GM19372 (cell line): ENCODE results near the gene COX5B.
"Not testable (repeated sequence)": the region's sequence is repeated elsewhere in the genome, so short reads cannot be mapped to it uniquely, and the experiment has no call there.

Source experiments
- ATAC-seq: cut with Tn5 transposase; IDR thresholded peaks from one replicate; pipeline ENCODE4 v1.9.1; 2021; ENCODE audit warnings: mild to moderate bottlenecking, low read depth, moderate library complexity; ENCODE audit not compliant: unreplicated experiment

COX5B gene

DNA sequence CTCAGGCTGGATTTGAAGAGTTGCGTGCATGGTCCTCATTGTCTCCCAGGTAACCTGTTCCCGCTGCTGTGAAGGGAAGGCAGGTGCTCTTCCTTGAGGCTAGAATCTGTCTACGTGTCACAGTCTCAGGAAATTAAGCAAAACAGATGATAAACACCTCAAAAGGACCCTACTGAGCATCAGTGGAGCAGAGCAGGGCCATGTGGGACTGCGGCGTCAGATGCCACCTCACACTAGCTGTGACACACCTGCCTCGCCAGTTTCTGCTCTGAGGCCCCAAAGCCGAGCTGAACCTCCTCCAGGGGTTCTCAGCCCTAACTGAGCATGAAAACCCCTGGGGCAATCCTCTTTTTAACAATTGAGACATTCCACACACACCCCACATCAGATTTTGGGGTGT lies 25.7 kb downstream of the COX5B start:
- ATAC-seq: no peak

DNA sequence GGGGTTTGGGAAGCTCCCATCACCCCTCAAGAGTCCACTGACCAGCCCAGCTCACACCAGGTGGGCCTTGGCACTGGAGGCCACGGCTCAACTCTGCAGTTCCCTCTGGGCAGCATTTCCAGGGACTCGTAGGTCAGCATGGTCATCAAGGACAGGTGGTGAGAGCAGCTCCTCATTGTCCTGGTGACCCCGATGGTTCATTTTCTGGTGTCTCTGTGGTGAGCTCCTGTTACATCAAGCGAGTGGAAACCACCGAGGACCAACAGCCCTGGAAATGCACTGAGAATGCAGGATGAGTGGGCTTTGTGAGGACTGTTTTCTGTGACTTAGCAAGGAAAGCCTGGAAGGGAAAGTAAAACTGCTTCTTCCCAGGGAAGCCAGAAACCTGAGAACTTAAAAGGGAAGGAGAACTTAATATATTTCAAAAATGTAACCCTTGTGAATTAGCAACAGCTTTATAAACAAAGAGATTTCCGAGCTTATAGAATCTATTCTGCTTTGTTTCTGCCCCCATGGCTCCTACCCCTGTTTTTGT lies 26.8 kb downstream of the COX5B start:
- not testable (repeated sequence) for ATAC-seq

DNA sequence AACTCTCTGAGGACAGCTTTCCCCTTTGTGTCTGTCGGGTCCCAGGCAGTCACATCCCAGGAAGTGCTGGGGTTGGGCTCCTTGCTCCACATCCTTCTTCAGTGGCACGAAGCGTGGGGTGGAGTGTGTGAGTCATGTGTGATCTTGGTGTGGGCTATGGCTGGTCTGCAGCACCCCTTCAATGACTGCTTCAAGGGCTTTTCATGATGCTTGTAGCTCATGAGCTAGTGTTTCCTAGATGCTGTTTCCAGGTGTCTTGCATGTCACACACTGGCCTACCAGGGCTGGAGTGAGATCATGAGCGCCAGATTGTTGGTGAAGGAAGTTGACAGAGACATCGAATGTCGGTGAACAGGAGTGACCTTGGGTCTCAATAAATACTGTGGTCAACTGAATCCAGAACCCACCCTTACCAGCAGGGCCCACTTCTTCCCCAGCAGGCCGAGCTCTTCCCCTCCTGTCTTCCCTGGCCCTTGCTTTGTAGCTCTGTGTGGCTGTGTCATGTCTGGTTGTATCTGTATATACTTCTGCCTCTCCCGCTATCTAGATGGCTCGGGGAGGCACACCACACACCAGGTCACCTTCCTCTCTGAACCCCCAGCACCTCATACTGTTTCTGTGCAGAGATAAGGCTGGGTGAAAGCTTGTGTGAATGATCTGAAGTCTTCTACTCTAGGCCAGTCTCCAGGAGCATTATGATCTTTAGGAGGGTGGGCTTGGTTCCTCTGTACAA lies 27.5 kb downstream of the COX5B start:
- no peak for ATAC-seq

DNA sequence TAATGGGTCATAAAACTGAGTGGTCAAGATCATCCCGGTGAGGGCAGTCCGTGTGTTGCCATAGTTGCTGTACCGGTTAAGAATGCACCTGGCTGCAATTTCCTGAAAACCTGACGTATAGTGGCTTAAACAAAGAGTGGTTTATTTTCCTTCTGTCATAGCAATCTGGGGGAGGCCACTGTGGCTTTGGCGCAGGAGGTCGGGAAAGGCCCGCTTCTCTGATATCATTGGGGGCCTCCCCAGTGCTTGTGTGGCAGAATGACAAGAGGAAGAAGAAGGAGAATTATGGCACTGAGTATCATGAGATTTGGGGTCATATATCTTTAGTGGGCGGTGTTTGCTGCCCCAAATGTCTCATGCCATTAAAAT lies 28.0 kb downstream of the COX5B start:
- ATAC-seq: no peak

DNA sequence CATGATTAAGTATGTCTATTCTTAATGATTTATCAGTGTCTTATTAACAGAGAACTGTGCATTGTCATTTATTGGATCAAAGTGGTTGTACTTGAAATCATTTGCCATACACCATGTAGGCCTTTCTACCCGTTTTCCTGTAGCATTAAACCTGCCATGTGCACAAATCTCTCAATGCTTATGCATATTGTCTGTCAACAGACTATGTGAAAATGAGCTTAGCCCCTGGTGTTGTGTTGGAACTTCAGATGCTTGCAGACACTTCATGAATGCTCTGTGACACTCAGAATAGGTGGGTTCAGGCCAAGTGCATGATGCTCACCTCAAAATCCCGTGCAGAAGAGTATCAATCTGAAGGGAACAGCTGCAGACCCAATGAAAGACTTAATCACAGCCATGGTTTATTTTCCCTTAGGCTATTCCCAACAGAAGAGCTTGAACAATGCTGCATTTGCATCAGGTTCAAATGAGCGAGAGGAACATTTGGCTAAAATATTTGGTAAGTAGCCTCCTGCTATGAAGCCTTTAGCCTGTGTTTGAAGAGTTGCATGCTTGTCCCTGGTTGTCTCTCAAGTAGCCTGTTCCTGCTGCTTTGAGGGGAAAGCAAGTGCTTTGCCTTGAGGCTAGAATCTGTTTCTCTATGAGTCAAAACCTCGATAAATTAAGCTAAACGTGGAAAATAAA lies 29.7 kb downstream of the COX5B start:
- ATAC-seq: no peak

DNA sequence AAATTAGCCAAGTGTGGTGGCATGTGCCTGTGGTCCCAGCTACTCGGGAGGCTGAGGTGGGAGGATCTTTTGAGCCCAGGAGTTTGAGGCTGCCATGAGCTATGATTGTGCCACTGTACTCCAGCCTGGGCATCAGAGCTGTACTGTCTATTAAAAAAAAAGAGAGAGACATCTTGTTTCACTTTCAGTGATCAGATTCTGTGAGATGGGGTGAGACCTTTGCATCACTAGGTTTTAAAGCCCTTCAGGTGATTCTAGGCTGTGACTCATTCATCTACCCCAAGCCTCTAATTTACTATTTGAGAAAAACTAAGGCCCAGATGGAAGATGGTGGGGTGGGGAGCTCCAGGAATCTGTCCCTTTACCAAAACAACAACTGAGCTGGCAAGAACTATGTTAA lies 30.8 kb downstream of the COX5B start:
- no peak for ATAC-seq

DNA sequence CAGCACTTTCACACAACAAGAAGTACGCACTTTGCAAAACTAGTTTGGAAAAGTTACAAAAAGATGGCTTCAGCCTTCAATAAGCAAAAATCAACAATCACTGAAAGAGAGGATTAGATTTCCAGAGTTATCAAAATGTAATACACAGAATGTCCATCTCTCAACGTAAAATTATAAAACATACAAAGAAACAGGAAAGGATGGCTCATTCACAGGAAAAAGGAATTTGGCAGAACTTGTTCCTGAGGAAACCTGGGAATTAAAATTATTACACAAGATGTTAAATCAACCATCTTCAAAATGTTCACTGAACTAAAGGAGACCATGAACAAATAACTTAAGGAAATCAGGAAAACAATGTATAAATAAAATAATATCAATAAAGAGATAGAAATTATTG lies 31.6 kb downstream of the COX5B start:
- no peak for ATAC-seq

DNA sequence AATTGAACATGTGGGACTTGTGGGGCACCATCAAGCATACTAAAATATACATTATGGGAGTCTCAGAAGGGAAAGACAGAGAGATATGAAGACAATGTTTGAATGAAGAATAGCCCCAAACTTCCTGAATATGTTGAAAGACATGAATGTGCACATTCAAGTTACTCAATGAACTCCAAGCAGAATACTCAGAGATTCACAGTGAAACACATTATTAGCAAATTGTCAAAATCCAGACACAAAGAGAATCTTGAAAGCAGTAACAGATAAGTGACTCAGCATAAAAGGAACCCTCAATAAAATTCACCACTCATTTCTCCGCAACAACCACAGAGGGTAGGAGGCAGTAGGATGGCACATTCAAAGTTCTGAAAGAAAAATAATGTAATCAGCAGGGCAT lies 32.4 kb downstream of the COX5B start:
- no peak for ATAC-seq

DNA sequence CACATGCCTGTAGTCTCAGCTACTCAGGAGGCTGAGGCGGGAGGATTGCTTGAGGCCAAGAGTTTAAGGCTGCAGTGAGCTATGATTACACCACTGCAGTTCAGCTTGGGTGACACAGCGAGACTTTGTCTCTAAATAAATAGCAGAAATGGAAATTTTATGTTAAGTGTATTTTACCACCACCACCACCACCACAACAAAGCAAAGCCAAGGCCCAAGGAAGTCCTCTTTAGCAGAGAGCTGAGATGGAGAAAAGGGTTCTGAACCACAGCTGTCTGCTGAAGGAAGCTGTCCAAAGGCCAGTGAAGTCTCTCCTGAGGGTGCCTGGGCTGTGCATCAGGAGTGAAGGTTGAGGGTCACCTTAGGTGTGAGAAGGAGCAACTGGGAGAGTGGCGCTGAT lies 41.4 kb downstream of the COX5B start:
- ATAC-seq: not testable (repeated sequence)

DNA sequence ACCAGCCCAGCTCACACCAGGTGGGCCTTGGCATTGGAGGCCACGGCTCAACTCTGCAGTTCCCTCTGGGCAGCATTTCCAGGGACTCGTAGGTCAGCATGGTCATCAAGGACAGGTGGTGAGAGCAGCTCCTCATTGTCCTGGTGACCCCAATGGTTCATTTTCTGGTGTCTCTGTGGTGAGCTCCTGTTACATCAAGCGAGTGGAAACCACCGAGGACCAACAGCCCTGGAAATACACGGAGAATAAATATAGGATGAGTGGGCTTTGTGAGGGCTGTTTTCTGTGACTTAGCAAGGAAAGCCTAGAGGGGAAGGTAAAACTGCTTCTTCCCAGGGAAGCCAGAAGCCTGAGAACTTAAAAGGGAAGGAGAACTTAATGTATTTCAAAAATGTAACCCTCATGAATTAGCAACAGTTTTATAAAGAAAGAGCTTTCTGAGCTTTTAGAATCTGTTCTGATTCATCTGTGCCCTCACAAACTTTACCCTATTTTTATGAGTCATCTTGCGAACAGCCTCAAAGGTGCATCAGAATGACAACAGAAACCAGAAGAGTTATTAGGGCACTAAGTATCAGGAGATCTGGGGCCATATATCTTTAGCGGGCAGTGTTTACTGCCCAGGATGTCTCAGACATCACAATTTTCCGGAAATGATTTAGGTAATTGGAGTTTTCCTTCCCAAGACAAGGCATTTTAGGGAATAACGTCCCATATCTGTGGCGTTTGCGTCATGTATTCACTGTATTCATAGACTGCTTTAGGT lies 42.4 kb downstream of the COX5B start:
- no peak for ATAC-seq

DNA sequence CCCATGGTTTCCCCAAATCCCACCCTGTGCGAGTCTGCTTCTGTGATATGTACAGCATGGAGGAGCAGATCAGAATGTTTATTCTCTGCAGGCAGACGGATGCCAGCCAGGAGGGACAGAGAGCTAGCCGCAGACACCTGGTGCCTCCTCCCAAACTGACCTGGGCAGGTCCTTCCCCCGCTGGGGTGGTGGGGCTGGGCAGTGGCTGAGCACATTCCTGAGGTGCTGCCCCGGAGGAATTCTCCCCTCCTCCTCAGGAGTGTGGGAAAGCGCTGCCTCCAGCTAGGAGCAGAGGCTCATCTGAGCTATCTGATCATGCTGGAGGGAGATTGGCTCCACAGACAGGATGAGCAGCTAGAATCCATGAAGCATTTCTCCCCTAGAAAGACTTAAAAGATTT lies 45.3 kb downstream of the COX5B start:
- no peak for ATAC-seq

DNA sequence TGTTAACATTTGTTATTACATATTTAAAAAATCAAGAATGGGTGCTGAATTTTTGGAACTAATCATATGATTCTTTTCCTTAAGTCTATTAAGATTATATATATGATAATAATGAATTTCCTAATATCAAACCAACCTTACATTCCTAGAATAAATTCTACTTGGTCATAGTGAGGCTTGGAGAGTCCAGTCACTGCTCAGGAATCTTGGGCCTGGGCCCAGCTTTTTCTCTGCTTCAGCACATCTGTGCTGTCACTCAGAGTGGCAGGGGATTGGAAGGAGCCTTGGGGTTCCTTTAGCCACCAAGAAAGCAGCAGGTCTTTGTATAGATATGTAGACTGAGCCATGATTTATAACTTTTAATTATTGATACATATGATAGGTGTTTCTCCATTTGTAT lies 47.6 kb downstream of the COX5B start:
- no peak for ATAC-seq

DNA sequence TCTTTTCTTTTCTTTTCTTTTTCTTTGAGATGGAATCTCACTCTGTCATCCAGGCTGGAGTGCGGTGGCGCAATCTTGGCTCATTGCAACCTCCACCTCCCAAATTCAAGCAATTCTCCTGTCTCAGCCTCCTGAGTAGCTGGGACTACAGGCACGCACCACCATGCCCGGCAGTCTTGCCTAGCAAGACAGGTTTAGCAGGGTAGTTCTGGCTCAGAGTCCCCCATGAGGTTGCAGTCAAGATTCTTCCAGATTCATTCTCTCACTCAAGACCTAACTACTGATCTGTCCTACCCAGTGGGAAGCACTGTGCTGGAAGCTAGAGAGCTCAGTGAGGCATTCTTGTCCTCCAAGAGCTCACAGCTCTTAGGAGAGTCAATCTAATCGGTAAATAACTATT lies 49.9 kb downstream of the COX5B start:
- ATAC-seq: no peak

DNA sequence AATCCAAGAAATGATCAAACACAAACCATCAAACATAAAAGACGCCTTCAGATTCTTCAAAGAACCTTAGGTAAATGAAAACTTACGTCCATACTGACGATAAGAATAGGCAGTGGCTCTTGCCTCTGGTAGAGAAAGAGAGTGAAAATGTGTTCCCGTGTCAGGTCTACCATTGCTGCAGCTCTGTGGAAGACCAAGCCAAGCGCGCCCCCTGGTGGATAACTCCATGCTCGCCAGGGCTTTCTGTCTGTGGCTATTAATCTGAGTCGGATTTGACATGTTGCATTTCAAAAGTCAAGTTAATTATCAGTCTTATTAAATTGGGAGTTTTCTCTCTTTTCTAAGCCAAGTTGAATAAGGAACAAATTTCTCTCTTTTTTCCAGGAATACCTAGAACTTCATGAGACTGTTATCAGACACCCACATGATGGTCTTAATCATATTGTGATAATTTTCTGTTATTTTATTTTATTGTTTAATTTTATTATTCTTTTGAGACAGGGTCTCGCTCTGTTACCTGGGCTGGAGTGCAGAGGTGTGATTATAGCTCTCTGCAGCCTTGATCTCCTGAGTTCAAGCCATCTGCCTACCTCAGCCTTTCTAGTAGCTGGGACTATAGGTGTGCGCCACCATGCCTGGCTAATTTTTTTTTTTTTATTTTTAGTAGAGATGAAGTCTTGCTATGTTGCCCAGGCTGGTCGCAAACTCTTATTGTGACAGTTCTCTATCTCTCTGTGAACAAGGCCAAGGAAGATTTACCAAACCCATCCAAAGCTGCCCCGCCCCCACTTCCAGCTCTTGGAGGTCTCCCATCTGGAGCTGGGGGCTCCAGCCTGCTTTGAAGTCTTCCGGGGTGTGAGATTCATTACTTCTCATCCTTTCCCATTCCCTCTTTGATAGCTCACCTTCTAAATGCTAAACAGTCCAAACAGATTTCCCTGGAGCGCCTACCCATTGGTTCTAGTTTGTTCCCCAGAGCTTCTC lies 51.7 kb downstream of the COX5B start:
- ATAC-seq: no peak
